C4-2B (cell line): ENCODE results near the gene LTBP2.

Experiments
- H3K27ac ChIP-seq: fragments of 450-650 bp; 2 replicates; pipeline ENCODE4 v1.5.1; 2017
- CTCF ChIP-seq: fragments of 450-650 bp; conservative IDR thresholded peaks from 2 replicates; pipeline ENCODE4 v1.5.1; 2017; ENCODE audit warnings: mild to moderate bottlenecking
- ZFX ChIP-seq: fragments of 450-650 bp; IDR thresholded peaks from 2 replicates; pipeline ENCODE4 v1.6.1; 2017

LTBP2 gene

GRCh38 chr14:74601982-74602381 lies 10.1 kb downstream of the LTBP2 start:
- TF ChIP-seq ZFX = no peak
- H3K27ac ChIP-seq = no peak overlapping the region

- no peak overlapping the region for H3K27ac ChIP-seq
- no peak for TF ChIP-seq CTCF
- no peak for TF ChIP-seq ZFX
These were observed 12.1 kb downstream of the LTBP2 start for GRCh38 chr14:74599946-74600345.

GRCh38 chr14:74599321-74599761 lies 12.7 kb downstream of the LTBP2 start:
- TF ChIP-seq CTCF = no peak
- TF ChIP-seq ZFX = no peak
- no peak overlapping the region for H3K27ac ChIP-seq

- H3K27ac ChIP-seq = no peak overlapping the region
- no peak for TF ChIP-seq CTCF
- no peak for TF ChIP-seq ZFX
These were observed 15.1 kb downstream of the LTBP2 start for GRCh38 chr14:74596741-74597450.

GRCh38 chr14:74595006-74595735 lies 16.9 kb downstream of the LTBP2 start:
- TF ChIP-seq ZFX = no peak
- no peak for TF ChIP-seq CTCF
- no peak overlapping the region for H3K27ac ChIP-seq

- H3K27ac ChIP-seq = no peak overlapping the region
- TF ChIP-seq ZFX (no peak), CTCF (no peak)
These were observed 17.4 kb downstream of the LTBP2 start for GRCh38 chr14:74594606-74595005.

- no peak overlapping the region for H3K27ac ChIP-seq
- no peak for TF ChIP-seq ZFX
- no peak for TF ChIP-seq CTCF
These were observed 18.0 kb downstream of the LTBP2 start for GRCh38 chr14:74594029-74594428.
